ENCODE data around the gene CHSY1.

GRCh38 chr15:101233651-101234280 is 18.1 kb downstream of the CHSY1 start:
- no peak for TF ChIP-seq POLR2A (IDR thresholded peaks at IDR 0.05)
- TF ChIP-seq CTCF (IDR thresholded peaks at IDR 0.05): no peak

All from testis (tissue), 2 donors.